Mesothelial cell of epicardium (in vitro differentiated cells): Measurements from ENCODE around the gene PPP6R3. TPM values are rescaled to one million over a fixed set of nuclear protein-coding genes. Genes with fewer than 3 reads are reported as not detected.

Experiments used
- DNase-seq, 2 experiments: peaks; one replicate each; pipeline ENCODE4 v3.0.0; 2021; ENCODE audit warnings: low spot score in 2 of 2; ENCODE audit not compliant: unreplicated experiment in 2 of 2
- H3K27ac Mint-ChIP-seq: 2 replicates; pipeline ENCODE4 v1.8.0; 2021; ENCODE audit warnings: mixed read lengths
- H3K27me3 Mint-ChIP-seq: 2 replicates; pipeline ENCODE4 v1.8.0; 2021; ENCODE audit warnings: low read depth, mixed read lengths
- H3K36me3 Mint-ChIP-seq: 2 replicates; pipeline ENCODE4 v1.8.0; 2021; ENCODE audit warnings: mixed read lengths
- H3K4me1 Mint-ChIP-seq: 2 replicates; pipeline ENCODE4 v1.8.0; 2021; ENCODE audit warnings: mixed read lengths
- H3K4me3 Mint-ChIP-seq: 2 replicates; pipeline ENCODE4 v1.8.0; 2021; ENCODE audit warnings: mild to moderate bottlenecking, moderate library complexity, mixed read lengths
- H3K9me3 Mint-ChIP-seq: 2 replicates; pipeline ENCODE4 v1.8.0; 2021; ENCODE audit warnings: mixed read lengths
- CTCF ChIP-seq: fragments of 200-600 bp; sonication (generic); IDR thresholded peaks from one replicate; pipeline ENCODE4 v1.5.0; 2021; ENCODE audit warnings: antibody characterized with exemption; ENCODE audit not compliant: unreplicated experiment
- total RNA-seq: library from RNA; stranded (reverse); gene quantifications from 3 replicates; pipeline ENCODE4 v1.2.1, GENCODE V29; 2021

PPP6R3 gene
- total RNA-seq, 1 donor from 2014 or later, result 137 TPM

- Mint-ChIP-seq H3K9me3 (peaks cover 6% of the 10 kb centered on the region), H3K27ac (no peak overlapping the region), H3K36me3 (no peaks in the 10 kb centered on the region), H3K27me3 (peaks cover 16% of the 10 kb centered on the region), H3K4me1 (peaks cover 9% of the 10 kb centered on the region), H3K4me3 (no peak overlapping the region)
- TF ChIP-seq CTCF, result no peak
- DNase-seq, result no peak
Observed at GRCh38 chr11:68661014-68661413, 200.5 kb downstream of the PPP6R3 start.

GRCh38 chr11:68661697-68662603 lies 201.4 kb downstream of the PPP6R3 start:
- Mint-ChIP-seq H3K36me3 (no peaks in the 10 kb centered on the region), H3K4me1 (peaks cover 9% of the 10 kb centered on the region), H3K9me3 (peaks cover 6% of the 10 kb centered on the region), H3K27me3 (peaks cover 24% of the 10 kb centered on the region), H3K4me3 (no peak overlapping the region), H3K27ac (no peak overlapping the region)
- no peak for DNase-seq
- no peak for TF ChIP-seq CTCF

- TF ChIP-seq CTCF, result no peak
- H3K36me3 Mint-ChIP-seq, result no peaks in the 10 kb centered on the region
- H3K4me3 Mint-ChIP-seq, result no peak overlapping the region
- no peak for DNase-seq
- H3K27ac Mint-ChIP-seq, result no peak overlapping the region
- H3K4me1 Mint-ChIP-seq, result peaks cover 8% of the 10 kb centered on the region
- H3K9me3 Mint-ChIP-seq, result peaks cover 6% of the 10 kb centered on the region
- peaks cover 24% of the 10 kb centered on the region for H3K27me3 Mint-ChIP-seq
Observed at GRCh38 chr11:68663482-68664010, 203.0 kb downstream of the PPP6R3 start.

- peaks cover 2% of the 10 kb centered on the region for H3K4me1 Mint-ChIP-seq
- H3K27me3 Mint-ChIP-seq, result peaks cover 24% of the 10 kb centered on the region
- peaks cover 6% of the 10 kb centered on the region for H3K9me3 Mint-ChIP-seq
- TF ChIP-seq CTCF, result no peak
- DNase-seq, result no peak
- H3K36me3 Mint-ChIP-seq, result no peaks in the 10 kb centered on the region
- no peak overlapping the region for H3K27ac Mint-ChIP-seq
- no peak overlapping the region for H3K4me3 Mint-ChIP-seq
Observed at GRCh38 chr11:68664141-68664540, 203.6 kb downstream of the PPP6R3 start.

- Mint-ChIP-seq H3K4me3 (no peak overlapping the region), H3K27ac (no peak overlapping the region), H3K27me3 (peaks cover 24% of the 10 kb centered on the region), H3K9me3 (peaks cover 6% of the 10 kb centered on the region), H3K36me3 (no peaks in the 10 kb centered on the region), H3K4me1 (no peaks in the 10 kb centered on the region)
- DNase-seq, result no peak
- TF ChIP-seq CTCF, result no peak
Observed at GRCh38 chr11:68664906-68665305, 204.4 kb downstream of the PPP6R3 start.

Other genes with a start within 250 kb of the PPP6R3 start
- gene KMT5B, start 247.5 kb upstream of the PPP6R3 start, total RNA-seq, result 64.2 to 65.5 TPM (median 64.7 TPM) in 3 replicates
- gene C11orf24, start 188.8 kb upstream of the PPP6R3 start, total RNA-seq, result 37.7 to 41.8 TPM (median 39.8 TPM) in 3 replicates
- gene LRP5, start 148.2 kb upstream of the PPP6R3 start, total RNA-seq, result 72.5 to 76.6 TPM (median 74.7 TPM) in 3 replicates
- gene GAL, start 223.8 kb downstream of the PPP6R3 start, total RNA-seq, result 0.38 to 0.66 TPM (median 0.38 TPM) in 3 replicates